Activated naive CD8-positive, alpha-beta T cell (primary cell): ENCODE data around the gene PIGO.
A peak's percentile ranks its signal among the peaks of the same experiment; 100 is the strongest.

Experiments used
- H3K27ac Mint-ChIP-seq: one replicate; pipeline ENCODE4 v1.8.0; 2021; ENCODE audit warnings: mixed read lengths
- H3K27me3 Mint-ChIP-seq: one replicate; pipeline ENCODE4 v1.8.0; 2021; ENCODE audit warnings: mixed read lengths
- H3K36me3 Mint-ChIP-seq: one replicate; pipeline ENCODE4 v1.8.0; 2021; ENCODE audit warnings: mixed read lengths
- H3K4me1 Mint-ChIP-seq: one replicate; pipeline ENCODE4 v1.8.0; 2021; ENCODE audit warnings: low read depth, mixed read lengths
- H3K4me3 Mint-ChIP-seq: one replicate; pipeline ENCODE4 v1.8.0; 2021; ENCODE audit warnings: mild to moderate bottlenecking, mixed read lengths
- H3K9me3 Mint-ChIP-seq: one replicate; pipeline ENCODE4 v1.8.0; 2021; ENCODE audit warnings: low read depth, mixed read lengths

Gene PIGO

DNA sequence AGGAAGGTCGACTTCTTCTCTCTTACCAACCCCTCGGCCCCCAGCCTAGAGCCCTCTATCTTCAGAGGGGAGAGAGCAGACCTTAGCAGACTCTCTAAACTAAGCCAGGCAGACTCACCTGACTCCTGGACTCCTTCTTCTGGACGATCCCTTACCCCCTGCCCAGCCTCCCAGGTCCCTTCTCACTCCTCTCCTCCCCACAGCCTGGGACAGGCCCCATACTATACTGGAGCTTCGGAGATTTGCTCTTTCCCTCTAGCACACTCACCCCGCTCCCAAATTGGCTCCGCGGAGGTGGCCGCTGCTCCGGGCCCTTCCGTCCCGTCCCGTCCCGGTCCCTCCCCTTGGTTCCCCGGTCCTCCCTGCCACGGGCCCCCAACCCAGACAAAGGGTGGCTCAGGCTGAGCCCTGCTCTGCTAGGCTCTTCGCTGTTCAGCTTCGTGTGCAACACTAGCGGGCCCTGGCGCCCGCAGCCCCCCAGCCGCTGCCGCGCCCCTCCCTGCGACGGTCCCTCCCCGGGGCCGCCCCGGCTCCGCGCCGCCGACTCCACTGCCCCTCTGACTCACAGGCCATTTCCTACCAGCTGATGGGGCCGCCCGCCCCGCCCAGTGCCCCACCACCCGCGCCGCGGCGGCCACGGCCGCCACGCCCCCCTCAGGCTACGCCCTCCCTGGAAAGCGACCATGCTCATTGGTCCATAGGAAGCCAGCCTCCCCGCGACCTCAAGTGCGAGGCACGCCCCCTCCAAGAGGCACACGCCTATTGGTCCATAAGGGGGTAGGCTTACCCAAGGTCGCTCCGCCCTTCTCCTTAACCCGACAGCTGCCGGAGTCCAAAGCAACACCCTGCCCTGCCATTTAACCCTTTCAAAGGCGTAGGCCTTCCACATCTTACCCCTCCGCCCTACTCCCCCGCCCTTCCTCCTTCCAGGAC is 14.9 kb upstream of the PIGO start:
- Mint-ChIP-seq H3K36me3 (no peaks in the 10 kb centered on the region), H3K4me3 (peak overlapping the region; percentile 81), H3K27me3 (no peaks in the 10 kb centered on the region), H3K27ac (peak overlapping the region; percentile 81), H3K4me1 (peaks cover 56% of the 10 kb centered on the region), H3K9me3 (no peaks in the 10 kb centered on the region)

DNA sequence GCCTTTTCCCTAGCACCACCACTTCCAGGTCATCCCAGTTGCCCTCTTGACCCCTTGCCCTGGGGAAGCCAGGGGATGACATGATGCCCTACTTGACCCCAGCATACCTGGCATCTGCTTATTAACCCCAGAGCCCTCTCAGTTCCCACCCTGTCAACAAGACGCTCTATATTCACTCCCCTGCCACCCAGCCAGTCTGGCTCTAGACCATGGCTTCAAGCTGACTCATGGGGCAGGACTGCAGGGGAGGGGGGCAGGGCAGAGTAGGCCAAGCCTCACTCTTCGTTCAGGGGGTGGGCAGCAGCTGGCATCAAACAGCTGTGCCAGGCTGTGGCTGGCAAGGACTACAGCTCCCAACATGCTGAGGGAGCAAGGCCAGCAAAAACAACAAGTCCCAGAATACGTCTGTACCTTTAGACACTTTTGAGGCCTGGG is 14.0 kb upstream of the PIGO start:
- no peaks in the 10 kb centered on the region for H3K27me3 Mint-ChIP-seq
- no peak overlapping the region for H3K27ac Mint-ChIP-seq
- H3K4me1 Mint-ChIP-seq = peaks cover 49% of the 10 kb centered on the region
- H3K36me3 Mint-ChIP-seq = peaks cover 2% of the 10 kb centered on the region
- H3K9me3 Mint-ChIP-seq = no peaks in the 10 kb centered on the region
- H3K4me3 Mint-ChIP-seq = peak overlapping the region; percentile 81

- no peaks in the 10 kb centered on the region for H3K27me3 Mint-ChIP-seq
- H3K4me1 Mint-ChIP-seq = peaks cover 36% of the 10 kb centered on the region
- no peak overlapping the region for H3K4me3 Mint-ChIP-seq
- H3K9me3 Mint-ChIP-seq = no peaks in the 10 kb centered on the region
- no peak overlapping the region for H3K27ac Mint-ChIP-seq
- H3K36me3 Mint-ChIP-seq = peaks cover 2% of the 10 kb centered on the region
Measured at GRCh38 chr9:35108946-35109575, 12.7 kb upstream of the PIGO start.

- Mint-ChIP-seq H3K27ac (no peak overlapping the region), H3K36me3 (peaks cover 2% of the 10 kb centered on the region), H3K4me3 (no peak overlapping the region), H3K9me3 (no peaks in the 10 kb centered on the region), H3K27me3 (no peaks in the 10 kb centered on the region), H3K4me1 (peaks cover 33% of the 10 kb centered on the region)
Measured at GRCh38 chr9:35108461-35108860, 12.1 kb upstream of the PIGO start.

DNA sequence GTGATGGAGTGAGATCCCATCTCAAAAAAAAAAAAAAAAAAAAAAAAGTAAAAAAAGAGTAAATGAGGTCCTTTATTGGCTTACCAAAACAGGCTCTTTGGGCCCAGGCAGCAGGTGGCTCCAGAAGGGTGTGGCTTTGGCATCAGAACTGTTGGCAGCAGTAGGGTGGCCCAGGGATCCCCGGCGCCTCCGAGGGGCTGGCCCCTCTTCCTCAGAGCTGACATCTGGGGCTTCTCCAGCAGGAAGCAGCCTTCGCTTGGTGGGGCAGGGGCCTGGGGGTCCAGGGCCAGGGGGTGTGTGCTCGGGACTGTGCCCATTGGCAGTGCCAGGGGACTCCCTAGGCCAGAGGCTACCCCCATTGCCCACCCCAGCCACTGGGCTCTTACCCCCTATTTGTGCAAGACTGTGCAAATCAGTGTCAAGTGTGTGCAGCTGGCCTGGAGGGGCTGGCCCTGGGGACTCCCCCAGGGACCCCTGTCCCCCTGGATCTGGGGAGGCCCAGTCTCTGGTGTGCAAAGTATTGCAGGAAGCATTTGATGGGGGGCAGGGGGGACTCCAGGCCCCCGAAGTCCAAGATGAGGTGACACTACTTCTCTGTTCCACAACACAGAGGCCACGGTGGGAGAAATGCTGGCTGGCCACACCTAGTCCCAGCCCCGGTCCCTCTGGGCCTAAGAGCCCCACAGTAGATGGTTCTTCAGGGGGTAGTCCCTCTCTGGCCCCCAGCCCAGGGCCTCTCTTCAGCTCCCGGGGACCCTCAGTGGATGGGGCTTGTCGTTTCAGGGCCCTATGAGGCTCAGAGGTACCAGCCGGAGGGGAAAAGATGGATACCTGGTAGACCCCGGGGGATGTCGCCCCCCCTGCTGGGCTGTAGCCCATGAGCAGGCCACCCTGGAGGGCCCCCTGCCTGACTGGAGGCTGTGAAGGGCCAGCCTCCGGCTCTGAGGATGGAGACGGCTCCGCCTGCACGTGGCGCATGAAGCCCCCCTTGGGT is 11.2 kb upstream of the PIGO start:
- Mint-ChIP-seq H3K4me1 (peaks cover 35% of the 10 kb centered on the region), H3K27ac (no peak overlapping the region), H3K9me3 (no peaks in the 10 kb centered on the region)

DNA sequence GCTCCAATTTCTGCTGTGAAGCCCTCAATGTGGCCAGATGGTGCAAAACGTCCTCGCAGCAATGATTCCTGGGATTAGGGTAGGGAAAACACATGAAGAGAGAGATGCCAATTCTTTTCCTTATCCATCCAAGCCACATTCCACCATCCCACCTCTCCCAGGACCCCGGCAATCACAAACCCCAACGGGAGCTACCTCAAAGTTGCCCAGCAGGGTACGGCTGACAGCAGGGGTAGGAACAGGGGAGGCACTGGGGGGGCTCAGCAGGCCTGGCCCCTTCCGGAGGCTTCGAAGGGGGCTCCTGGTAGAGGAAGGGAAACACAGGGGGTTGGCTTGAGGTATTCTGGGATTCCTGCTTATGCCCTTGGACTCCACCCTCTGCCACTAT is 9.9 kb upstream of the PIGO start:
- Mint-ChIP-seq H3K27me3 (no peaks in the 10 kb centered on the region), H3K4me3 (no peak overlapping the region), H3K4me1 (peaks cover 31% of the 10 kb centered on the region), H3K27ac (no peak overlapping the region), H3K36me3 (peaks cover 2% of the 10 kb centered on the region), H3K9me3 (no peaks in the 10 kb centered on the region)

More for the DNA sequence above, 11.2 kb upstream of the PIGO start:
- Mint-ChIP-seq H3K4me3 (no peak overlapping the region), H3K36me3 (peaks cover 2% of the 10 kb centered on the region), H3K27me3 (no peaks in the 10 kb centered on the region)

DNA sequence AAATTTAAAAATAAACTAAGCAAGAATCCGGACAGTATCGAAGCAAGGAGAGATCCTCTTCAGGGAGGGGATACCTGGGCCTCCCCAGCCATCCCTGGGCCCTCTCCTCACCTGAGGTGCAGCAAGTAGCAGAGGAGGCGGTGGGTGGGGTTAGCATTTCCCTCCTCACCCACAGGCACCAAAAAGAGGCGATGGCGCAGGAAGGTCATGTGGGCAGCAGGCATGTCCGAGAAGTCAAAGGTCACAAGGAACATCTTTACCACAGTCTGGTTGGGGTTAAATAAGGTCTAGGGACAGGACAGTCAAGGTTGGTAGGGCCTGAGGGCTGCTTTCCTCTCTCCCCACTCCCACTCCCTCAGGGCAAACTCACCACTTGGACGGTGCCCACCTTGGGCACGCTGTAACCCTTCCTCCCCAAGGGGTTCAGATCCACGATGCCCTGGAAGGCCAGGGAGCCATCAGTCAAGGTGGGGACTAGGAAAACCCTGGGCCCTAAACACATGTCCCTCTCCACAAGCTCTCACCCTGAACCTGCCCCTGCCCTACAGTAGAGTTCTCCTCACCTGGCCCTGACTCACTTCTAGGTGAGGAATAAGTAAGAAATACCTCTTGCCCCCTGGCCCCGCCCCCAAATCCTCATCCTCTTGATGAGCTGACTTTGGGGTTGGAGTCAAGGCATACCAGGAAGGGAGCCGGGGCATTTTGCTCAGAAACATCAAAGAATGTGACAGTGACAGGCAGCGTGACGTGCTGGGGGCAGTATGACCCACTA is 9.4 kb upstream of the PIGO start:
- no peak overlapping the region for H3K4me3 Mint-ChIP-seq
- peaks cover 28% of the 10 kb centered on the region for H3K4me1 Mint-ChIP-seq
- no peak overlapping the region for H3K27ac Mint-ChIP-seq
- H3K27me3 Mint-ChIP-seq = no peaks in the 10 kb centered on the region
- H3K9me3 Mint-ChIP-seq = no peaks in the 10 kb centered on the region
- H3K36me3 Mint-ChIP-seq = peaks cover 2% of the 10 kb centered on the region

GRCh38 chr9:35105126-35105525 is 8.7 kb upstream of the PIGO start:
- peaks cover 2% of the 10 kb centered on the region for H3K36me3 Mint-ChIP-seq

GRCh38 chr9:35104586-35104985 is 8.2 kb upstream of the PIGO start:
- Mint-ChIP-seq H3K4me1 (peaks cover 26% of the 10 kb centered on the region), H3K9me3 (no peaks in the 10 kb centered on the region), H3K4me3 (no peak overlapping the region), H3K27me3 (no peaks in the 10 kb centered on the region), H3K27ac (no peak overlapping the region), H3K36me3 (peaks cover 2% of the 10 kb centered on the region)

More at GRCh38 chr9:35105126-35105525, 8.7 kb upstream of the PIGO start:
- H3K4me3 Mint-ChIP-seq = no peak overlapping the region
- peaks cover 28% of the 10 kb centered on the region for H3K4me1 Mint-ChIP-seq
- peak overlapping the region; percentile 46 for H3K27ac Mint-ChIP-seq
- no peaks in the 10 kb centered on the region for H3K9me3 Mint-ChIP-seq
- no peaks in the 10 kb centered on the region for H3K27me3 Mint-ChIP-seq

DNA sequence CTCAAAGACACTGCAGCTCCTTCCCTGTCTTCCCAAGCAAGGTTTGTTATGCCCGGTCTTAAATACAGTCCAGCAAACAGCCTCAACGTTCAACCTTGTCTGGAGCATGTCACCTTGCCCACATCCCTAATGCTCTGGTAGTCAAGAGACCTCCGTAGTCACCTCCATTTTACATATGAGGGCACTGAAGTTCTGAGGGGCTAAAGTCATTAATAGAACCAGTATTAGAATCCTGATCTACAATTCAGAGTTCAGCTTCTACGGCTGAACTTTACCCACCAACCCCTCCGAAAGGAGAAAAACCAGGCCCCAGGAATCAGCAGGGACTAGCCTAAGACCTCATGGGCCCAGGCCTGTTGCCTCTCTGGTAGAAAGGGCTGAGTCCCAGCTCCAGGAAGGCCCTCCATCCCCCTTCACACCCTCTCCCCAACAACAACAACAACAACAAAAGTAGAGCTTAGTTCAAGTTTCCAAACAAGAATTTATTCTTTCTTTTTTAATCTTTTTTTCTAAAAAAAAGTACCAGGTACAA is 7.3 kb upstream of the PIGO start:
- Mint-ChIP-seq H3K4me3 (peak overlapping the region; percentile 98), H3K27ac (peak overlapping the region; percentile 98), H3K4me1 (peaks cover 24% of the 10 kb centered on the region), H3K27me3 (no peaks in the 10 kb centered on the region), H3K36me3 (peaks cover 2% of the 10 kb centered on the region), H3K9me3 (no peaks in the 10 kb centered on the region)

DNA sequence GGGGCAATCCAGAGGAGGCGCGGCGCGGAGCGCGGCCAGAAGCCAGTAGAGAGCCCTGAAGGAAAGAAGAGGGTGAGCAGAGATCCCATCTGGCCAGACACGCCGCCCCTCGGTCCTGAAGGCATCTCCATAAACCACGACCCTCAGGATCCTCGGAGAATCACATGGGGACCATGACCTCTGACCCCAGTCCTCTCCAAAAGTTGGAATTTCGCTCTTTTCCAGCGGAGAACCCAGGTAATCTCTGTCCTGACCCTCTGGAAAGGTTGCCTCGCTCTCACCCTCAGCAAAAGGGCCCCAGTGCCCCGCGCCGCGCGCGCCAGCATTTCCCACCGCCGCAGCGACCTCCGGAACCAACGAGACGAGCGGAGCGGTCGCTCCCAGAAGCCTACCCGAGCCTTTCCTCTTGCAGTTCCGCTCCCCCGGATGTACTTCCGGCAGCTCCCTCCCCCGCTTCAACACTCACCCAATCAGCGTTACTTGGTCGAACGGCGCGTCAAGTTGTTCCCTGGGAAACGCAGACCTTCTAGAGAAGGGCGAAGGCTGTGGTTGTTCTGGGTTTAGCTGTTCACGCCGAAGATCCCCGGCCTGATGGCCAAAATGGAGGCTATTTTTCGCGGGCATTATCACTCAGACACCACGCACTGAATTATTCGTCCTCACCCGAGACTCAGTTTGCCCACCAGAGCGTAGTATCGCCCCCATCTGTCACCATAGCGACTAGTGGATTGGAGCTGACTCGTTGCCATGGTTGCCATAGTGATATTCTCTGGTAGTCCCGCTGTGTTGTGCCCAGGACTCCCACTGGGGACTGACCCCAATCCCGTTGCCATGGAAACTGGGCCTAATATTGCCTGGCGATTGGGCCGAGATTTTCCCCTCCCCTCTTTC is 6.6 kb upstream of the PIGO start, which contains the start of gene STOML2:
TSS of gene STOML2 (minus strand) at position 363 of the 891 bp plus-strand sequence. CDS start at position 326, 37 bp downstream.
- H3K9me3 Mint-ChIP-seq = no peaks in the 10 kb centered on the region
- H3K27me3 Mint-ChIP-seq = no peaks in the 10 kb centered on the region
- peak within 1 kb of the TSS; percentile 98 for H3K4me3 Mint-ChIP-seq
- H3K27ac Mint-ChIP-seq = peak within 1 kb of the TSS; percentile 98
- peaks cover 25% of the 10 kb centered on the region for H3K4me1 Mint-ChIP-seq
- peaks cover 2% of the 10 kb centered on the region for H3K36me3 Mint-ChIP-seq

GRCh38 chr9:35102465-35102768 is 6.0 kb upstream of the PIGO start:
- H3K4me1 Mint-ChIP-seq = peaks cover 27% of the 10 kb centered on the region
- peak overlapping the region; percentile 98 for H3K27ac Mint-ChIP-seq
- no peaks in the 10 kb centered on the region for H3K9me3 Mint-ChIP-seq
- H3K27me3 Mint-ChIP-seq = no peaks in the 10 kb centered on the region
- peaks cover 2% of the 10 kb centered on the region for H3K36me3 Mint-ChIP-seq
- peak overlapping the region; percentile 98 for H3K4me3 Mint-ChIP-seq

DNA sequence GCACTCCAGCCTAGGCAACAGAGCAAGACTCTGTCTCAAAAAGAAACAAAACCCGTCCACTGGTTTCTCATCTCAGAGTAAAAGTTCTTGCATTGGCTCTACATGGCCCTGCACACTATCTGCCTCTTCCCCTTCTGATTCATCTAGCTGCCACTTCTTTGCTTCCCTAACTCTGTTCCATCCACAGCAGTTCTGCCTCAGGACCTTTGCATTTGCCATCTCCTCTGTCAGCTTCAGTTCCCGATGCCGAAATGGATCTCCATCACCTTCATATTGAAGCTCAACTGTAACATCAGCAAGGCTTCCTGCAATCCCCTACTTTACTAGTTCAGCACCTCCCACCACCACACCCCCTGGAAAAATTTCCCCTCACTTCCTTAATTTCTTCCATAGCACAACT is 1.2 kb upstream of the PIGO start:
- H3K36me3 Mint-ChIP-seq = peaks cover 2% of the 10 kb centered on the region
- peaks cover 38% of the 10 kb centered on the region for H3K4me1 Mint-ChIP-seq
- no peaks in the 10 kb centered on the region for H3K27me3 Mint-ChIP-seq
- H3K27ac Mint-ChIP-seq = no peak overlapping the region
- peak overlapping the region; percentile 47 for H3K4me3 Mint-ChIP-seq
- H3K9me3 Mint-ChIP-seq = no peaks in the 10 kb centered on the region
